Gastrocnemius medialis (tissue), 4 donors: ENCODE measurements around the gene CHCHD4.

Source experiments
- POLR2A ChIP-seq, 2 donors: fragments of 450-650 bp; IDR thresholded peaks; one replicate each; pipeline ENCODE4 v1.6.1; 2017; ENCODE audit warnings: antibody characterized with exemption in 2 of 2, mild to moderate bottlenecking in 2 of 2, moderate library complexity in 2 of 2
- TF ChIP-seq, protein P1 (sequence below), 5 experiments: fragments of 450-650 bp in 3 of 5; fragments of 200-600 bp in 2 of 5; sonication (generic) in 2 of 5; IDR thresholded peaks in 4 of 5; conservative IDR thresholded peaks in 1 of 5; 1 replicate in 4 of 5; 2 replicates in 1 of 5; pipeline ENCODE4 v1.5.1; 2016 to 2019; ENCODE audit warnings: antibody characterized with exemption in 5 of 5, mild to moderate bottlenecking in 3 of 5, moderate library complexity in 3 of 5

- TF ChIP-seq, protein P1, sequence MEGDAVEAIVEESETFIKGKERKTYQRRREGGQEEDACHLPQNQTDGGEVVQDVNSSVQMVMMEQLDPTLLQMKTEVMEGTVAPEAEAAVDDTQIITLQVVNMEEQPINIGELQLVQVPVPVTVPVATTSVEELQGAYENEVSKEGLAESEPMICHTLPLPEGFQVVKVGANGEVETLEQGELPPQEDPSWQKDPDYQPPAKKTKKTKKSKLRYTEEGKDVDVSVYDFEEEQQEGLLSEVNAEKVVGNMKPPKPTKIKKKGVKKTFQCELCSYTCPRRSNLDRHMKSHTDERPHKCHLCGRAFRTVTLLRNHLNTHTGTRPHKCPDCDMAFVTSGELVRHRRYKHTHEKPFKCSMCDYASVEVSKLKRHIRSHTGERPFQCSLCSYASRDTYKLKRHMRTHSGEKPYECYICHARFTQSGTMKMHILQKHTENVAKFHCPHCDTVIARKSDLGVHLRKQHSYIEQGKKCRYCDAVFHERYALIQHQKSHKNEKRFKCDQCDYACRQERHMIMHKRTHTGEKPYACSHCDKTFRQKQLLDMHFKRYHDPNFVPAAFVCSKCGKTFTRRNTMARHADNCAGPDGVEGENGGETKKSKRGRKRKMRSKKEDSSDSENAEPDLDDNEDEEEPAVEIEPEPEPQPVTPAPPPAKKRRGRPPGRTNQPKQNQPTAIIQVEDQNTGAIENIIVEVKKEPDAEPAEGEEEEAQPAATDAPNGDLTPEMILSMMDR (IDR thresholded peaks at IDR 0.05 in 4 of 5, conservative IDR thresholded peaks at IDR 0.05 in 1 of 5), result no peak
- no peak for TF ChIP-seq POLR2A (IDR thresholded peaks at IDR 0.05)
These were observed 26.9 kb downstream of the CHCHD4 start for GRCh38 chr3:14097616-14098391.
